Measurements from ENCODE around the gene GTF2IRD1.
"Not testable (repeated sequence)": the region's sequence is repeated elsewhere in the genome, so short reads cannot be mapped to it uniquely, and the experiment has no call there.

GTF2IRD1 gene

DNA sequence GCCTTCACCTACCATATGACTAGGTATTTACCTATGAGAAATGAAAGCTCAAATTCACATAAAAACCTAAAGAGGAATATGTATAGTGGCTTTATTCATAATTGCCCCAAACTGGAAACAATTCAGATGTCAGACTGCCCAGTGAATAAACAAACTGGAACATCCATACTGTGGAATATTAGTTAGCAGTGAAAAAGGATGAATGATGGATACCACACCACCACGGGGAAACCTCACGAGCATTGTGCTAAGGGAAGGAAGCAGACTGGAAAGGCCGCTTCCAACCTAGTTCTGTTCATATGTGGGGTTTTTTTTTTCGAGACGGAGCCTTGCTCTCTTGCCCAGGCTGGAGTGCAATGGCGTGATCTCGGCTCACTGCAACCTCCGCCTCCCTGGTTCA is 16.8 kb downstream of the GTF2IRD1 start:
- DNase-seq (ENCODE audit: low read depth) = no peak

DNA sequence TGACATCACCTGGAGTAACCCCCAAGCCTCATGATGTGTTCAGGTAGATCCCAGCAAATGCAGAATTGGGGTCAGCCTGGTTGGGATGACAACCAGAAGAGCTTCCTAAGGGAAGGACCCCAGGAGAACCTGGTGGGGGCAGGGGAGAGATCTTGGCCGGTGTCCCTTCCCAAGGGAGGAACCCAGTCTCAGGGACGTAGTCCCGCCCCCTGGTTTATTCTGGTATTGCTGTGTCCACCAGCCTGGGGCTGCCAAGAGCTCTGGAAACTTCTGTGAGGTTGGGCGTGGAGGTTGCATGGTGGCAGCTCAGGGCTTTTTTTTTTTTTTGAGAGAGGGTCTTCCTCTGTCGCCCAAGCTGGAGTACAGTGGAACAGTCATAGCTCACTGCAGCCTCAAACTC is 19.4 kb downstream of the GTF2IRD1 start:
- no peak for DNase-seq (ENCODE audit: low read depth)

DNA sequence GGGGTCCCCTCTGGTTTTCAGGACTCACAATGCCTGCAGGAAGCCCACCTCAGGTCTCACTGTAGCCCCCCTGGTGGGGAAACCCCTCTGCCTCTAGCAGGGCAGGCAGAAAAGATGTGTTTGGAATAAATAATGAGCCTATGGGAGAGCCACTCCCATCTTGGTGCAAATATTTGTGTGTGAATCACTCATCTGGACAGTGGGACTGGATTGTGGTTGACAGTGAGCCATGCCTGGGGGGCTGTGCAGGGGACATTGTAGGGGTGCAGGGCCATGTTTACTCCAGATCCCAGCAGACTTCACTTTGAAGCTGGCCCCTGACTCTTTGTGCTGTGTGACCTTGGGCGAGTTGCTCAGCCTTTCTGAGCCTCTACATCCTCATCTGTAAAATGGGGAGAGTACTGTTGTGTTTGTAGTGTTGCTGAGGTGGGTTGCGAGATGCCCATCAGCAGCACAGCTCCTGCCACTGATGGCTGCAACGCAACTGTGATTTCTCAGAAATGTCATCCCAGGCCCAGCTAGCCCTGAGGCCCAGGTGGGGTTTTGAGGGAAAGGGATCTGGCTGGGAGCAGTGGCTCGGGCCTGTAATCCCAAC is 20.7 kb downstream of the GTF2IRD1 start:
- DNase-seq (ENCODE audit: low read depth) = no peak

DNA sequence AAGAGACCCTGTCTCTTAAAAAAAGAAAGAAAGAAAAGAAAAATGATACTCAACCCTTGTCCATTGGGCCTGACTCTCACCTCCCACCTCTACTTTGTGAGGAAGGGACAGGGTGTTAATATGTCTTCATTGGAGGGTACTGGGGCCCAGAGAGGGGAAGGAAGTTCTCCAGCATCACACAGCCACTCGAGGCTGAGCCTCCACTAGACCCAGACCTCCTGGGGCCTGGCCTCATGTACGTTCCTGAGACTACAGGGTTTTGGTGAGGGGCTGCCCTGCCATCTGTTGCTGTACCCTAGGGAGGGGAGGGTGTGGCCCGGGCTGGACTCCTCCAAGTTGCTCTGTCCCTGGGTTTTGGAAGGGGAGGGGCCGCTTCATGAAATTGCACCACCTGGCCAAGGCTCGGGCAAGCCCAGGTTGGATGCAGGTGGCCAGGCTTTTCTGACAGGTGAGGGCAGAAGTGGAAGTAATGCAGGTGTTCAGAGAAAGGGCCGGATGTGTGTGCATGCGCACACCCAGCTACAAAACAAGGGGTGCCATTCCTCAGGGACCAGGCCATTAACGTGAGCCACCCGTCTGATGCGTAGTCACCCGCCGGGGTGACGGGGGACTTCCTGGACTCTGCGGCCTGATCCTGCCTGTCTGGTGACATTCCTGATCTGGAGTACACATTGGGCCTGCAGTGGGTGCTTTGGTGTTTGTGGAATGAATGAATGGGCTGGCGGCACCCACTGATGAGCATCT is 21.7 kb downstream of the GTF2IRD1 start:
- no peak for DNase-seq (ENCODE audit: low read depth)

DNA sequence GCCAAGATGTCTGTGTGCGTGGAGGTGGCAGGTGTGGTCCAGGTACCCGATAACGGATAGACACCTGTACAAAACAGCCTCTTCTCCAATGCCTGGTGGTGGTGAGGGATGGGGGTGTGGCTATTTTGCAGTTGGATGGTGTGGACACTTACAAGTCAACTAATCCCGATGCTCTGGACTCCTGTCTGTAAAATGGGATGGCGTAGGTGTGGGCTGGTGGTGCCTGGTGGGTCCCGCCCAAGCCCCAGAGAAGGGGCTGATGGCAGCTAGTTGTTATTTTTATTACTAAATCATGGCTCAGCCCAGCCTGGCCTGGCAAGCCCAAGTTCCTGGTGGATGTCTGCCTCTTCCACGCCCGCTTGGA is 22.3 kb downstream of the GTF2IRD1 start:
- DNase-seq (ENCODE audit: low read depth) = no peak

DNA sequence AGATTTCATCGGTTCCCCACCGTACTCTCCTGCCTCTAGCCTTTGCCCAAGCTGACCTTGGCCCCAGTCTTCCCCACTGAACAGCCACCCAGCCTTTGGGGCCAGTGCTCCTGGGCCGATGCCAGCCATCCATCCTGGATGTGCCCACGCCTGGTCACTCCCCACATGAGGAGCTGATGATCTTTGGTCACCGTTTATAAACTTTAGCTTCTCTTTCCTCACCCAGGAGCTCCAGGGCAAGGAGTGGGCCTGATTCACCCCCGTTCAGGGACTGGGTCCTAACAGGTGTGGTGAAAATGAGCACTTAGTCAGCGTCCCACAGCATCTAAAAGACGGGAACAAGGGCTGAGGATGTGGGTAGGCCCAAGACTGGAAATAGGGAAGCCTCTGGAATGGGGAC is 22.9 kb downstream of the GTF2IRD1 start:
- no peak for DNase-seq (ENCODE audit: low read depth)

DNA sequence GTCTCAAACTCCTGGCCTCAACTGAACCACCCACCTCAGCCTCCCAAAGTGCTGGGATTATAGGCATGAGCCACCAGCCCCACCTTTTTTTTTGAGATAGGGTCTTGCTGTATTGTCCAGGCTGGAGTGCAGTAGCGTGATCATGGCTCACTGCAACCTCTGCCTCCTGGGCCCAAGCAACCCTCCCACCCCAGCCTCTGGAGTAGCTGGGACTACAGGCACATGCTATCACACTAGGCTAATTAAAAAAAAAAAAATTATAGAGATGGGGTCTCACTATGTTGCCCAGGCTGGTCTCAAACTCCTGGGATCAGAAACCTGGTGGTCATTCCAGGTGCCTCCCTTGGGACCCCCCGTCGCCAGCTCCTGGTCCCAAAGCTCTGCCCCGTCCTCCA is 25.0 kb downstream of the GTF2IRD1 start:
- DNase-seq (ENCODE audit: low read depth) = no peak

DNA sequence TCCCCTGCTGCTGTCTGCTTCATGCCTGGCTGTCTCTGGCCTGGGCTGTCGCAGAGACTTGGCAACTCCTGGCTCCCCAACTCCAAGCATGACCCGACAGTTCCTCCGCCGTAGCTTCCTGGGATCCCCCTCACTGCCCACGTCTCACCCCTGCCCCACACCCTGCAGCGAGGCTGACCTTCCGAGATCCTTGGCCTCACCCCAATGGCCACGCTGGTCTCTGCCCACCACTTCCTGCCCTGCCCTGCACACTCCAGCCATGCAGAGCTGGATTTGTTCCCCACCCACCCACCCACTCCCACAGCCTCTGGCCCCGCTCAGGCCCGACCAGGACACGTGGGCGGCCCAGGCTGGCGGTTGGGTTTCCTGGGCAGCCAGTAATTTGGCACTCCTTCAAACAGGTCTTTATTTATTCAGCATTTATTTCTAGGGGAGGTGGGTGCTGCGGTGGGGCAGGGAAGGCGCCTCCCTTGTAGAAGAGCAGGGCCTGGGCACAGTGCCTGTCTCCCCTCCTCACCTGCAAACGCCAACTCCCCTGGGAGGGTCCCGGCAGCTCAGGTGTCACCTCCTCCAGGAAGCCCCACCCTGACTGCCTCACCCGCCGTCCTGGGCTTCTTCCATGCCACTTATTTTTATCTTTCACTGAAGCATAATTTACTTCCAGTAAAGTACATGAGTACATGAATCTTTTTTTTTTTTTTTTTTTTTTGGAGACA is 25.5 kb downstream of the GTF2IRD1 start:
- no peak for DNase-seq (ENCODE audit: low read depth)

DNA sequence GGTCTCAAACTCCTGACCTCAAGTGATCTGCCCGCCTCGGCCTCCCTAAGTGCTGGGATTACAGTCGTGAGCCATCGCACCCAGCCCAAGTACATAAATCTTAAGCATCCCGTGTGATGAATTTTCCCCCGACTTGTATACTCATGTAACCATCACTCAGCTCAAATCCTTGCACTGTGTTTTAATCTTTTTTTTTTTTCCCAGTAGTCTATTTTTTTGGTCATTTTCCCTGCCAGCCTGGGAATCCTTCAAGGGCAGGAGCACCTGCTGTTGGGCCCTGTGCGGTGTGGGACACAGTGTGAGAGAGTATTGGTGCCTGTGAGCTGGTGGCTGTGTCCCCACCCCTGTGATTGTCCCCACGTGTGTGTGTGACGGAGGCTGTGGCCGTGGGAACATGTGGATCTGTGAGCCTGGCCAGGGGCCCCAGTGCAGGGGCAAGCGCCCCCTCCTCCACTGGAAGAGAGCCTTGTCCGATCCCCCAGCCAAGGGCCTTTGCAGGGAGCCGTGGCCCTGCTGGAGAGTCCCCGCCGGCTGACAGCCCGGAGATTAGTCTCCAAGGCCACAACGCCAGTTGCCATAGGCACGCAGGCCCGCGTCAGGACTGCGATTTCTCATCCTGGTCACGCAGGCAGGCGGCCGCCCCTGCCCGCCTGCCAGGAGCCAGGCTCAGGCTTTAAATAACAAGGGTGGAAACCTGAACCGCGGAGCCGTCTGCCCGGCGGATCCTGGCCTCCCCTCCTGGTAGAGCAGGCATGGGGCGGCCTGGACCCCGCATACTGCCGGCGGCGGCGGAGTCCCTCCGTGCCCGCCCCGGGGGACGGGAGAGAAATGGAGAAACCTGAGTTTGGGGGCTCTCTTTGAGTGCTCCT is 26.5 kb downstream of the GTF2IRD1 start:
- peak; percentile 90 for DNase-seq (ENCODE audit: low read depth)

DNA sequence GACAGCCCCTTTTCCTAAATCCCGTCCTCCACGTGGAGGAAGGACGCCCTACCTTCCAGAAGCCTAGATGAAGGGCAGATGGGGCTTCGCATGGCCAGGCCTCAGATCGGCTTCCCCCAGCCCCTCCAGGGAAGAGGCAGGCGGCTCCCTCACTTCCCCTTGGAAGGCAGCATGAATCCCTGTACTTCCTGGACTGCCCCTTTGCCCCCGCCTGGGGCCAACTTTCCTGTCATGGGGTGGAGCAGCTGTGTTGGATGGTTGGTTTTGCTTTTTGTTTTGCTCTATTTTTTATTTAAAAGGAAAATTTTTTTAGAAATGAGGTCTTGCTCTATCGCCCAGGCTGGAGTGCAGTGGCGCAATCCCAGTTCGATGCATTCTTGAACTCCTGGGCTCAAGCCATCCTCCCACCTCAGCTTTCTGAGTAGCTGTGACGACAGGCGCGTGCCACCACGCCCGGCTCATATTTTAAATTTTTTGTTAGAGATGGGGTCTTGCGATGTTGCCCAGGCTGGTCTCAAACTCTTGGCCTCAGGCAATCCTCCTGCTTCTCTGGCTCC is 27.2 kb downstream of the GTF2IRD1 start:
- DNase-seq (ENCODE audit: low read depth) = peak; percentile 88

DNA sequence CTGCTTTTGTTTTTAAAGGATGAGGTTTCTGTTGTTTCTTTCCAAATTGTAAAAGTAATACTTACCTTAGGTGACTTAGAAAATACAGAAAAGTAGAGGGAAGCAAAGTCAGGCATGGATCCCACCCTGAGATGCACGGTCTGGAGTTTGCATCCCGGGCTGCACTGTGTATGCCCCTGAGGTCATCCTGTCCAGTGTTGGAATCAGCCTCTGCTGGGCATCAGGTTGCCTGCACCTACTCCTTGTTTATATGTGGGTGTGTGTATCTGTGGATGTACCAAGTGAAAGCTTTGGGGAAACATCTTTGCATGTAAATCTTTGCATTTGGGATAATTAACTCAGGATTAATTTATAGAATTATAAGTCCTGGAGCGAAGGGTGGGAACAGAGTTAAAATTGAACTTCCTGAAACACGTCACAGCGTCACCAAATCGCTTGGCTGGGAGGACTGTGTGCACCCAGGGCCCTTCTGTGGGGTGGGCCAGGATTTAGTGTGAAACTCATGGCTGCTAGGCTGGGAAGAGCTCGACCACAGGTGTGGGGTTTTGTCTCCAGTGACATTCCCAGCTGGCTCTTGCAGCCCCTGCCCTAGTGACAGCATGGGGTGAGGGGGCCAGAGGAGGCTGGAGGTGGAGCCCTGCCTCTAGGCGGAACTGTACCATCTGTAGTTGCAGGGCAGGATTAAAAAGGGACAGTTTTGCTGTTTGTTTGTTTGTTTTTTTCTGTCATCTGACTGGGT is 27.9 kb downstream of the GTF2IRD1 start:
- DNase-seq (ENCODE audit: low read depth) = no peak

DNA sequence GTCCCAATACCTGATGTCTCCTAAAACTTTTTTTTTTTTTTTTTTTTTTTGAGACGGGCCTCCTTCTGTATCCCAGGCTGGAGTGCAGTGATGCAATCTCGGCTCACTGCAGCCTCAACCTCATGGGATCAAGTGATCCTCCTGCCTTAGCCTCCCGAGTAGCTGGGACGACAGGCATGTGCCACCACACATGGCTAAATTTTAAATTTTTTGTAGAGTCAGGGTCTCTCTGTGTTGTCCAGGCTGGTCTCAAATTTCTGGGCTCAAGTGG is 28.4 kb downstream of the GTF2IRD1 start:
- DNase-seq (ENCODE audit: low read depth) = no peak

DNA sequence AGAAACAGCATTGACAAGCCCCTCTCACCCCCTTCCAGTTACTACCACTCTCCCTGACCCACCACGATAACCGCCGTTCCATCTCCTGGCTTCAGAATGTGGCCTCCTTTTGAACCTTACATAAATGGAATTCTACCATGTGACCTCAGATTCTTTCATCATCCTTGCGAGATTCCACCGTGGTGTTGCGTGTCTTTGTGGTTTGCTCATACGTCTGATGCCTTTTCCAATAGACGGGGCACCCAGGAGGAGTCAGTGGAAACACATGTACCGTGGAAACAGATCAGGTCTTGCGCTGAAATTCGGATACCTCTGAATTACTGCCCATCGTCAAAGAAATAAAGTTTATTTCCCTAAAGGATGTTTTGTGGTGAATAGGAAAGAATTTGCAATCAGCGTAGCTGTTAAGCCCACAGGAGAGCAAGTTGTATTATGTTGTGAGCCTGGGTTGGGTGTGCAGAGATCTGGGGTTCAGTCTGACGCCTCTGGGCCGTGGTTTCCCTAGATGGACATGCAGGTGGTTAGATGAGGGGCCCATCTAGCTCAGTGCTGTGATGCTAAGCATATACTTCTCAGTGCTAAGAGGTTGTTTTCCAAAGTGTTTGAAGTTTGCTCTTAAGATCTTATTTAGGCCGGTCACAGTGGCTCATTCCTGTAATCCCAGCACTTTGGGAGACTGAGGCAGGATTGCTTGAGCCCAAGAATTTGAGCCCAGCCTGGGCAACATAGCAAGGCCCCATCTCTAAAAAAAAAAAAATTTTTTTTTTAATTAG is 29.1 kb downstream of the GTF2IRD1 start:
- DNase-seq (ENCODE audit: low read depth) = peak; percentile 99

DNA sequence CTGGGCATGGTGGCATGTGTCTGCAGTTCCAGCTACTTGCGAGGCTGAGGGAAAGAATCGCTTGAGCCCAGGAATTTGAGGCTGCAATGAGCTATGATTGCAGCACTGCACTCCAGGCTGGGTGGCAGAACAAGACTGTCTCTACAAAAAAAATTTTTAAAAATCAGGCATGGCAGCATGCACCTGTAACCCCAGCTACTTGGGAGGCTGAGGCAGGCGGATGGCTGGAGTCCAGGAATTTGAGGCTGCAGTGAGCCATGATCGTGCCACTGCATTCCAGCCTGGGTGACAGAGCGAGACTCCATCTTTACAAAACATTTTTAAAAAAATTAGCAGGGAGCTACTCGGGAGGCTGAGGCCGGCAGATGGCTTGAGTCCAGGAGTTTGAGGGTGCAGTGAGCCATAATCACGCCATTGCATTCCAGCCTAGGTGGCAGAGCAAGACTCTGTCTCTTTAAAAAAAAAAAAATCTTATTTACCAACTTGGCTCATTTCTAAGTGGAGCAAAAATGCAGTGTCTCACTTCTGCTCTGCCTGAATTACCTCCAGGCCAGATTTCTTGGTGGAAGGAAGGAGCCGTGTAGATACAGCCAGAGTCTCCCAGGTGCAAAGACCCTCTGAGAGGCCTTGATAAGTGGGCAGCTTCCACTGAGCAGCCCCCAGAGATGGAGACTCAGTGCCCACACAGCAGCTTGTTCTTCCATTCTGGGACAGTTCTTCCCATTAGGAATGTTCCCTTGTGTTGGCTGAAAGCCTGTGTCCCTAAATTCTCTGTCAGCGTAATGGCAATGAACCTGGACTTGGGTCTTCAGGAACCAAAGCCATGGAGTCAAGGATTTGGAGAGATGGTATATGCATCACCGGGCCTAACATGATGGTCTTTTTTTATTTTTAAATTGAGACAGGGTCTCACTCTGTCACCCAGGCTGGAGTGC is 30.0 kb downstream of the GTF2IRD1 start:
- DNase-seq (ENCODE audit: low read depth) = peak; percentile 61

DNA sequence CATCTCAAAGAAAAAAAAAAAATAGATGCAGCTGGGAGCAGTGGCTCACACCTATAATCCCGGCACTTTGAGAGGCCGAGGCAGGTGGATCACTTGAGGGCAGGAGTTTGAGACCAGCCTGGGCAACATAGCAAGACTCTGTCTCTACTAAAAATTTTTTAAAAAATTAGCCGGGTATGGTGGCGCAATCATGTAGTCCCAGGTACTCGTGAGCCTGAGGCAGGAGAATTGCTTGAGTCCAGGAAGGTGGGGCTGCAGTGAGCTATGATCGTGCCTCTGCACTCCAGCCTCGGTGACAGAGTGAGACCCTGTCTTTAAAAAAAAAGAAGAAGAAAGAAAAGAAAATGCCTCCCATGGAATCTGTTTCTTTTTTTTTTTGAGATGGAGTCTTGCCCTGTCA is 31.9 kb downstream of the GTF2IRD1 start:
- DNase-seq (ENCODE audit: low read depth) = no peak

DNA sequence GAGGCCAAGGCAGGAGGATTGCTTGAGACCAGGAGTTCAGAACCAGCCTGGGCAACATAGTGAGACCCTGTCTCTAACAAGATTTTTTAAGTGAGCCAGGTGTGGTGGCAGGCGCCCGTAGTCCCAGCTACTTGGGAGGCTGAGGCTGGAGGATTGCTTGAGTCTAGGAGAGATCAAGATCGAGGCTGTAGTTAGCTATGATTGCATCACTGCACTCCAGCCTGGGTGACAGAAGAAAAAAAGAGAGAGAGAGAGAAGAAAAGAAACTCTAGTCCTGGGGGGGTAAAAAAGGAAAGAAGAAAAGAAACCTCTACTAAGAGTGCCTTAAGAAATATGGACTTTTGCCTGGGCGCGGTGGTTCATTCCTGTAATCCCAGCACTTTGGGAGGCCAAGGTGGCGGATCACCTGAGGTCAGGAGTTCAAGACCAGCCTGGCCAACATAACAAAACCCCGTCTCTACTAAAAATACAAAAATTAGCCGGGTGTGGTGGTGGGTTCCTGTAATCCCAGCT is 34.9 kb downstream of the GTF2IRD1 start:
- DNase-seq (ENCODE audit: low read depth) = not testable (repeated sequence)

DNA sequence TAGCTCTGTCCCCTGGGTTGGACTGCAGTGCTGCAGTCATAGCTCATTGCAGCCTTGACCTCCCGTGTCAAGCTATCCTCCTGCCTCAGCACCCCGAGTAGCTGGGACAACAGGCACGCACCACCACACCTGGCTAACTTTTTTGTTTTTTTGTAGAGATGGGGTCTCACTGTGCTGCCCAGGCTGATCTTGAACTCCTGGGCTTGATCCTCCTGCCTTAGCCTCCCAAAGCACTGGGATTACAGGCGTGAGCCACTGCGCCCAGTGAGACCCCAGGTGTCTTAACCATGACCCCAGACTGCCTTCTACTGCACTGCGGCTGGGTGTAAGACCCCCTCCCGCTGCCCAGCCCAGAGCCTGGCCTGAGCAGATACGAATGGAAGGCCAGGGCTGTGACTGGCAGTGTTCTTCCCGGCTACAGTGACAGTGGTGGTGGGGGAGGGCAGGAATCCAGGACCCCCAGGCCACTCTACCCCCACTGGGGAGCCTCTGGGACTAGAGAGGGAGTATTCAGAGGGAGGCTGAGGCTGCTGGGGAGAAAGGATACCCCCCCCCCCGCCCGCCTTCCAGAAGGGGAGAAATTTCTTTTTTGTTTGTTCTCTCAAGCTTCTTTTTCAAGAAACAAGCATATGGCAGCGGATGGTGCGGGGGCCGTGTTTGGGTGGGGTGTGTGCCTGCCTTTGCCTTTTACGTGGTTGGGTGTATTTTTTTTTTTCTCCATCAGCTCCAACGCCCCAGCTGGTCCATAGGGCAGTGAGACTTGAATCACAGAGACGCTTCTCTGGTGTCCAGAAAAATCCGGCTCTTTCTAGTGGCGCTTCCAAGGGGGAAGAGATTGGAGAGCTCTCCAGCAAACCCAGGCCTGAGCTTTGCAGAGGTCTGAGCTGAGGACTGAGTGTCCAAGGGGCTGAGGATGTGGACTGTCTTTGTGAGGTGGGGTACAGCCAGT is 36.6 kb downstream of the GTF2IRD1 start:
- DNase-seq (ENCODE audit: low read depth) = no peak

DNA sequence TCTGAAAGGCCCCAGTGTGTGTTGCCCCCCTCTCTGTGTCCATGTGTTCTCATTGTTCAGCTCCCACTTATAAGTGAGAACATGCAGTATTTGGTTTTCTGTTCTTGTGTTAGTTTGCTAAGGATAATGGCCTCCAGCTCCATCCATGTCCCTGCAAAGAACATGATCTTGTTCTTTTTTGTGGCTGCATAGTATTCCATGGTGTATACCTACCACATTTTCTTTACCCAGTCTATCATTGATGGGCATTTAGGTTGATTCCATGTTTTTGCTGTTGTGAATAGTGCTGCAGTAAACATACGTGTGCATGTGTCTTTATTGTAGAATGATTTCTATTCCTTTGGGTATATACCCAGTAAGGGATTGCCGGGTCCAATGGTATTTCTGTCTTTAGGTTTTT is 37.8 kb downstream of the GTF2IRD1 start:
- not testable (repeated sequence) for DNase-seq (ENCODE audit: low read depth)
